ENCODE measurements around the gene FBXL14.

Gene FBXL14

GRCh38 chr12:1593174-1594005 is 991 bp downstream of the FBXL14 start:
- no peak; the same call in 1 of the 2 replicates for TF ChIP-seq CTCF (IDR thresholded peaks at IDR 0.05)
- no peak for TF ChIP-seq ZFX (IDR thresholded peaks at IDR 0.05; ENCODE audit: borderline replicate concordance)
- peak overlapping the region; percentile 98 for H3K27ac ChIP-seq

- peak overlapping the region; percentile 98; the same call in 1 of the 2 replicates for H3K27ac ChIP-seq
- no peak for TF ChIP-seq ZFX (IDR thresholded peaks at IDR 0.05; ENCODE audit: borderline replicate concordance)
- no peak for TF ChIP-seq CTCF (IDR thresholded peaks at IDR 0.05)
Observed at GRCh38 chr12:1592444-1593173, 1.8 kb downstream of the FBXL14 start.

- no peak for TF ChIP-seq ZFX (IDR thresholded peaks at IDR 0.05; ENCODE audit: borderline replicate concordance)
- H3K27ac ChIP-seq, result no peak overlapping the region
Observed at GRCh38 chr12:1591543-1591942, 2.8 kb downstream of the FBXL14 start.

- TF ChIP-seq ZFX (IDR thresholded peaks at IDR 0.05; ENCODE audit: borderline replicate concordance) (no peak), CTCF (IDR thresholded peaks at IDR 0.05) (no peak; the same call in 1 of the 2 replicates)
- no peak overlapping the region for H3K27ac ChIP-seq
Observed at GRCh38 chr12:1591034-1591433, 3.3 kb downstream of the FBXL14 start.

- no peak for TF ChIP-seq ZFX (IDR thresholded peaks at IDR 0.05; ENCODE audit: borderline replicate concordance)
- TF ChIP-seq CTCF (IDR thresholded peaks at IDR 0.05), result no peak
Observed at GRCh38 chr12:1590221-1590979, 4.0 kb downstream of the FBXL14 start.

GRCh38 chr12:1588575-1588947 is 5.8 kb downstream of the FBXL14 start:
- no peak for TF ChIP-seq ZFX (IDR thresholded peaks at IDR 0.05; ENCODE audit: borderline replicate concordance)
- no peak for TF ChIP-seq CTCF (IDR thresholded peaks at IDR 0.05)
- no peak overlapping the region for H3K27ac ChIP-seq

More at GRCh38 chr12:1590221-1590979, 4.0 kb downstream of the FBXL14 start:
- no peak overlapping the region for H3K27ac ChIP-seq

GRCh38 chr12:1587927-1588574 is 6.3 kb downstream of the FBXL14 start:
- TF ChIP-seq CTCF (IDR thresholded peaks at IDR 0.05) (no peak), ZFX (IDR thresholded peaks at IDR 0.05; ENCODE audit: borderline replicate concordance) (no peak)

More at GRCh38 chr12:1587927-1588574, 6.3 kb downstream of the FBXL14 start:
- H3K27ac ChIP-seq, result no peak overlapping the region

All from 22Rv1 (cell line).